Endothelial cell (in vitro differentiated cells): Measurements from ENCODE around the gene ADAD1. TPM values are rescaled to one million over a fixed set of nuclear protein-coding genes. Genes with fewer than 3 reads are reported as not detected.
"Not testable (repeated sequence)": the region's sequence is repeated elsewhere in the genome, so short reads cannot be mapped to it uniquely, and the experiment has no call there.

Source experiments
- DNase-seq: peaks from one replicate; pipeline ENCODE4 v3.0.0; 2021; ENCODE audit warnings: low spot score
- H3K27ac Mint-ChIP-seq: one replicate; pipeline ENCODE4 v1.8.0; 2021; ENCODE audit warnings: mixed read lengths, inconsistent platforms; ENCODE audit not compliant: unreplicated experiment
- H3K27me3 Mint-ChIP-seq: one replicate; pipeline ENCODE4 v1.8.0; 2021; ENCODE audit warnings: mild to moderate bottlenecking, moderate library complexity, mixed read lengths, inconsistent platforms; ENCODE audit not compliant: unreplicated experiment
- H3K36me3 Mint-ChIP-seq: one replicate; pipeline ENCODE4 v1.8.0; 2021; ENCODE audit warnings: mild to moderate bottlenecking, low read depth, mixed read lengths, inconsistent platforms; ENCODE audit not compliant: unreplicated experiment
- H3K4me1 Mint-ChIP-seq: one replicate; pipeline ENCODE4 v1.8.0; 2021; ENCODE audit warnings: mild to moderate bottlenecking, mixed read lengths, inconsistent platforms; ENCODE audit not compliant: unreplicated experiment
- H3K4me3 Mint-ChIP-seq: one replicate; pipeline ENCODE4 v1.8.0; 2021; ENCODE audit warnings: mild to moderate bottlenecking, mixed read lengths, inconsistent platforms; ENCODE audit not compliant: unreplicated experiment
- H3K9me3 Mint-ChIP-seq: one replicate; pipeline ENCODE4 v1.8.0; 2021; ENCODE audit warnings: mixed read lengths, inconsistent platforms; ENCODE audit not compliant: unreplicated experiment
- CTCF ChIP-seq: fragments of 200-600 bp; sonication (generic); IDR thresholded peaks from one replicate; pipeline ENCODE4 v1.5.0; 2021; ENCODE audit warnings: antibody characterized with exemption; ENCODE audit not compliant: unreplicated experiment
- total RNA-seq: library from RNA; stranded (reverse); fragmentation: NEBNext Ultra II Directional; extraction: Animal tissue kit (Norgen Biotek cat#: 25700); gene quantifications from one replicate; pipeline ENCODE4 v1.2.1, GENCODE V29; 2021; ENCODE audit not compliant: unreplicated experiment

Gene ADAD1
- total RNA-seq, 1 donor from 2014 or later = not detected

DNA sequence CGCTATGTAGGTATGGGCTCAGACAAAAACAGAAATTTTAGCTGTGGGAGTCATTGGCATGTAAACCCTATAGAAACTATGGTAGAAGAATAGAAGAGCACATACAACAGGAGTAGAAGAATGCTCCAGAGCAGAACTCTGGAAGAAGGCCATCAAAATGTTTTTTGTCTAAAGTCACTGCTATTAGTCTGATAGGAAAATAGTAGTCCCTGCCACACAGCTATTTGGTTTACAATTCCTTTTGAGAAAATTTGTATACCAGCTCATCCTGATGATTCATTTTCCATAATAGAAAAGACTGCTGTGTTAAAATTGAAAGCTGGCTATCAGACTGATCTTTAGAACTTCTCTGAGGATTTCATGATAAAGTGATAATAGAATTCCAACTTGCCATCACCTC lies 32.8 kb upstream of the ADAD1 start:
- no peak overlapping the region for H3K27ac Mint-ChIP-seq
- no peak for TF ChIP-seq CTCF
- H3K4me3 Mint-ChIP-seq = no peak overlapping the region
- peaks cover 17% of the 10 kb centered on the region for H3K36me3 Mint-ChIP-seq
- H3K27me3 Mint-ChIP-seq = no peaks in the 10 kb centered on the region
- no peaks in the 10 kb centered on the region for H3K4me1 Mint-ChIP-seq
- no peak for DNase-seq
- no peaks in the 10 kb centered on the region for H3K9me3 Mint-ChIP-seq

DNA sequence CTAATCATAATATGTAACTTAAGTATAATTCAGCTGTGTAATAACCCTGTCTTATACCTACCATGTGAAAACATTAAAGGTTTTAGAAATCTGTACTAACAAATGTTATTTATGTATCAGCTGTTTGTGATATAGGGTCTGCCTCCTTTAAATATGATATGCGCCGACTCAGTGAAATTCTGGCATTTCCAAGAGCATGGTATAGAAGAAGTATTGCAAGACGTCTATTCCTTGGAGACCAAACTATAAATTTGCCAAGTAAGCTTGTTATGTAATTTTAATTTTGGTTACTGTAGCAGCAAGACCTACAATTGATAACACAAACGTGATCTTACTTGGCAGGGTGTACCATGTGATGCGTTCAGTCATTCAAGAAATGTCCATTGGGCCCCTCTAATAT lies 32.3 kb upstream of the ADAD1 start:
- Mint-ChIP-seq H3K4me1 (no peaks in the 10 kb centered on the region), H3K27me3 (no peaks in the 10 kb centered on the region), H3K36me3 (peaks cover 20% of the 10 kb centered on the region), H3K4me3 (no peak overlapping the region), H3K9me3 (no peaks in the 10 kb centered on the region), H3K27ac (no peak overlapping the region)
- TF ChIP-seq CTCF = no peak
- no peak for DNase-seq

- Mint-ChIP-seq H3K27ac (no peak overlapping the region), H3K4me3 (no peak overlapping the region), H3K36me3 (peaks cover 11% of the 10 kb centered on the region), H3K27me3 (no peaks in the 10 kb centered on the region), H3K4me1 (no peaks in the 10 kb centered on the region), H3K9me3 (no peaks in the 10 kb centered on the region)
- TF ChIP-seq CTCF = no peak
- no peak for DNase-seq
These were observed 22.4 kb upstream of the ADAD1 start for GRCh38 chr4:122356317-122356808.

DNA sequence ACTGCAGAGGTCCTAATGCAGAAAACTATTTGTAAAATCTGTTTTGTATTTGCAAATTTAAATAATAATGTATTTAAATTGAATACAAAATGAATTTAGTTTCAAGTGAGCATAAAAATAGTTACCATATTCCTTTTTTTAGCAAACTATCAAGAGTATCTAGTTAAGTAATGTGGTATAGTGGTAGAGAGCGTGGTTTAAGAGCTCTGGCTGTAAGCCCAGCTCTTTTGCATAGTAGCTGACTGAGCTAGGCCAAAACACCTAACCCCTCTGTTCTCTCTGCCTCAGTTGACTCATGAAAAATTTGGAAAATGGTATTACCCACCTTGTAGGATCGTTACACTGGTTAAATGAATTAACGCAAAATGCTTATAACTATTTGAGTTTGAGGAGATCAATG lies 18.1 kb upstream of the ADAD1 start:
- peaks cover 12% of the 10 kb centered on the region for H3K36me3 Mint-ChIP-seq
- H3K9me3 Mint-ChIP-seq = no peaks in the 10 kb centered on the region
- H3K4me1 Mint-ChIP-seq = no peaks in the 10 kb centered on the region
- no peak overlapping the region for H3K4me3 Mint-ChIP-seq
- H3K27me3 Mint-ChIP-seq = no peaks in the 10 kb centered on the region
- TF ChIP-seq CTCF = no peak
- no peak for DNase-seq
- H3K27ac Mint-ChIP-seq = no peak overlapping the region

DNA sequence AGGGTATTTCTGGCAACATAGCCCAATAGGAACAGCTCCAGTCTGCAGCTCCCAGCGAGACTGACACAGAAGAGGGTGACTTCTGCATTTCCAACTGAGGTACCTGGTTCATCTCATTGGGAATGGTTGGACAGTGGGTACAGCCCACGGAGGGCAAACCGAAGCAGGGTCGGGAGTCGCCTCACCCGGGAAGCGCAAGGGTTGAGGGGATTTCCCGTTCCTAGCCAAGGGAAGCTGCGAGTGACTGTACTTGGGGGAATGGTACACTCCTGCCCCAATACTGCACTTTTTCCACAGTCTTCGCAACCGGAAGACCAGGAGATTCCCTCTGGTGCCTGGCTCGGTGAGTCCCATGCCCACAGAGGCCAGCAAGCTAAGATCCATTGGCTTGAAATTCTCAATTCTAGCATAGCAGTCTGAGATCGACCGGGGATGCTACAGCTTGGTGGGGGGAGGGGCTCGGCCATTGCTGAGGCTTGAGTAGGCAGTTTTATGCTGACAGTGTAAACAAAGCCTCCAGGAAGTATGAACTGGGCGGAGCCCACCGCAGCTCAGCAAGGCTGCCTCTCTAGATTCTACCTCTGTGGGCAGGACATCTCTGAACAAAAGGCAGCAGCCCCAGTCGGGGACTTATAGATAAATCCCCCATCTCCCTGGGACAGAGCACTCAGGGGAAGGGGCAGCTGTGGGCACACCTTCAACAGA lies 14.0 kb upstream of the ADAD1 start:
- Mint-ChIP-seq H3K27me3 (peaks cover 1% of the 10 kb centered on the region), H3K36me3 (peaks cover 11% of the 10 kb centered on the region), H3K4me1 (no peaks in the 10 kb centered on the region), H3K4me3 (no peak overlapping the region), H3K9me3 (no peaks in the 10 kb centered on the region), H3K27ac (no peak overlapping the region)
- TF ChIP-seq CTCF = no peak
- DNase-seq = no peak

DNA sequence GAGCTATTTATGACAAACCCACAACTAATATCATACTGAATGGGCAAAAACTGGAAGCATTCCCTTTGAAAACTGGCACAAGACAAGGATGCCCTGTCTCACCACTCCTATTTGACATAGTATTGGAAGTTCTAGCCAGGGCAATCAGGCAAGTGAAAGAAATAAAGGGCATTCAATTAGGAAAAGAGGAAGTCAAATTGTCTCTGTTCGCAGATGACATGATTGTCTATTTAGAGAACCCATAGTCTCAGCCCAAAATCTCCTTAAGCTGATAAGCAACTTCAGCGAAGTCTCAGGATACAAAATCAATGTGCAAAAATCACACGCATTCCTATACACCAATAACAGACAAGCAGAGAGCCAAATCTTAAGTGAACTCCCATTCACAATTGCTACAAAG lies 10.0 kb upstream of the ADAD1 start:
- not testable (repeated sequence) for H3K36me3 Mint-ChIP-seq, H3K27ac Mint-ChIP-seq, H3K9me3 Mint-ChIP-seq, H3K27me3 Mint-ChIP-seq, DNase-seq, H3K4me1 Mint-ChIP-seq, H3K4me3 Mint-ChIP-seq
